ENCODE results near the gene ID1. TPM values are rescaled to one million over a fixed set of nuclear protein-coding genes. Genes with fewer than 3 reads are reported as not detected.

The ID1 gene
- total and polyA plus RNA-seq, 2 of the 13 experiments (the other 11 are each of a cell fraction or from before 2014, with no cell fraction given) = 320 to 419 TPM

GRCh38 chr20:31604567-31605030 lies 490 bp upstream of the ID1 start (continued):
- TF ChIP-seq, protein P1, sequence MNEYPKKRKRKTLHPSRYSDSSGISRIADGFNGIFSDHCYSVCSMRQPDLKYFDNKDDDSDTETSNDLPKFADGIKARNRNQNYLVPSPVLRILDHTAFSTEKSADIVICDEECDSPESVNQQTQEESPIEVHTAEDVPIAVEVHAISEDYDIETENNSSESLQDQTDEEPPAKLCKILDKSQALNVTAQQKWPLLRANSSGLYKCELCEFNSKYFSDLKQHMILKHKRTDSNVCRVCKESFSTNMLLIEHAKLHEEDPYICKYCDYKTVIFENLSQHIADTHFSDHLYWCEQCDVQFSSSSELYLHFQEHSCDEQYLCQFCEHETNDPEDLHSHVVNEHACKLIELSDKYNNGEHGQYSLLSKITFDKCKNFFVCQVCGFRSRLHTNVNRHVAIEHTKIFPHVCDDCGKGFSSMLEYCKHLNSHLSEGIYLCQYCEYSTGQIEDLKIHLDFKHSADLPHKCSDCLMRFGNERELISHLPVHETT (CRISPR knock-in tag; conservative IDR thresholded peaks at IDR 0.05) = no peak
- TF ChIP-seq ZNF335 (CRISPR knock-in tag; IDR thresholded peaks at IDR 0.05) (peak; percentile 1; the same call in 1 of the 2 replicates), ARID2 (CRISPR knock-in tag; IDR thresholded peaks at IDR 0.05; ENCODE audit: borderline replicate concordance) (no peak), ZFX (CRISPR knock-in tag; IDR thresholded peaks at IDR 0.05; ENCODE audit: low read depth) (peak; percentile 19; the same call in 1 of the 2 replicates), TAF1 (CRISPR knock-in tag; IDR thresholded peaks at IDR 0.05) (no peak), PAX8 (CRISPR knock-in tag; IDR thresholded peaks at IDR 0.05; ENCODE audit: borderline replicate concordance) (0 out of 2 replicates have a peak, but pooled peaks have one; percentile 17), PRPF4 (IDR thresholded peaks at IDR 0.05; ENCODE audit: low read depth, low read length, poor library complexity, severe bottlenecking) (peak; percentile 6), ZNF615 (CRISPR knock-in tag; IDR thresholded peaks at IDR 0.05; ENCODE audit: borderline replicate concordance) (0 out of 2 replicates have a peak, but pooled peaks have one; percentile 93), CBX2 (IDR thresholded peaks at IDR 0.05; ENCODE audit: low read depth, low read length) (no peak), CBX2 (CRISPR knock-in tag; IDR thresholded peaks at IDR 0.05; ENCODE audit: low read depth) (no peak), ZNF674 (CRISPR knock-in tag; IDR thresholded peaks at IDR 0.05; ENCODE audit: low read depth) (peak; percentile 12; the same call in 1 of the 2 replicates), ZNF296 (CRISPR knock-in tag; conservative IDR thresholded peaks at IDR 0.05) (0 out of 2 replicates have a peak, but pooled peaks have one; percentile 7), SMAD9 (CRISPR knock-in tag; IDR thresholded peaks at IDR 0.05) (no peak), MXD4 (CRISPR knock-in tag; IDR thresholded peaks at IDR 0.05) (no peak), ZNF607 (CRISPR knock-in tag; IDR thresholded peaks at IDR 0.05; ENCODE audit: borderline replicate concordance) (no peak), LRRFIP1 (CRISPR knock-in tag; conservative IDR thresholded peaks at IDR 0.05) (no peak), THAP8 (CRISPR knock-in tag; IDR thresholded peaks at IDR 0.05; ENCODE audit: borderline replicate concordance) (no peak), SMC3 (IDR thresholded peaks at IDR 0.05; ENCODE audit: low read length) (0 out of 2 replicates have a peak, but pooled peaks have one; percentile 17), HDAC6 (IDR thresholded peaks at IDR 0.05; ENCODE audit: low read depth, low read length) (peak; percentile 95), ZBTB37 (CRISPR knock-in tag; IDR thresholded peaks at IDR 0.05) (no peak)
- TF ChIP-seq, protein P2, sequence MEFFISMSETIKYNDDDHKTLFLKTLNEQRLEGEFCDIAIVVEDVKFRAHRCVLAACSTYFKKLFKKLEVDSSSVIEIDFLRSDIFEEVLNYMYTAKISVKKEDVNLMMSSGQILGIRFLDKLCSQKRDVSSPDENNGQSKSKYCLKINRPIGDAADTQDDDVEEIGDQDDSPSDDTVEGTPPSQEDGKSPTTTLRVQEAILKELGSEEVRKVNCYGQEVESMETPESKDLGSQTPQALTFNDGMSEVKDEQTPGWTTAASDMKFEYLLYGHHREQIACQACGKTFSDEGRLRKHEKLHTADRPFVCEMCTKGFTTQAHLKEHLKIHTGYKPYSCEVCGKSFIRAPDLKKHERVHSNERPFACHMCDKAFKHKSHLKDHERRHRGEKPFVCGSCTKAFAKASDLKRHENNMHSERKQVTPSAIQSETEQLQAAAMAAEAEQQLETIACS (CRISPR knock-in tag; IDR thresholded peaks at IDR 0.05) = 0 out of 2 replicates have a peak, but pooled peaks have one; percentile 3

All from HepG2 (cell line).